MM.1S (cell line): ENCODE results near the gene WFDC11.
"Not testable (repeated sequence)": the region's sequence is repeated elsewhere in the genome, so short reads cannot be mapped to it uniquely, and the experiment has no call there.

ENCODE experiments used
- DNase-seq: peaks from one replicate; pipeline ENCODE4 v3.0.0-alpha.2; 2015
- H2AFZ ChIP-seq: fragments of 300-600 bp; sonication (generic); 2 replicates; pipeline ENCODE4 v1.6.0; 2016; ENCODE audit warnings: antibody characterized with exemption, low read length
- H3F3A ChIP-seq: fragments of 300-600 bp; sonication (generic); 2 replicates; pipeline ENCODE4 v1.6.1; 2016; ENCODE audit warnings: mild to moderate bottlenecking, antibody characterized with exemption, low read length, moderate library complexity, mixed read lengths; ENCODE audit not compliant: insufficient read depth
- H3K27ac ChIP-seq: fragments of 300-600 bp; sonication (generic); 2 replicates; pipeline ENCODE4 v1.5.1; 2016; ENCODE audit warnings: mild to moderate bottlenecking, low read length
- H3K27me3 ChIP-seq: fragments of 300-600 bp; sonication (generic); replicated peaks from 2 replicates; pipeline ENCODE4 v1.6.0; 2016; ENCODE audit warnings: low read length; ENCODE audit not compliant: insufficient read depth
- H3K36me3 ChIP-seq: fragments of 300-600 bp; sonication (generic); replicated peaks from 2 replicates; pipeline ENCODE4 v1.6.1; 2016; ENCODE audit warnings: mild to moderate bottlenecking, low read length, mixed read lengths; ENCODE audit not compliant: insufficient read depth
- H3K4me1 ChIP-seq: fragments of 300-600 bp; sonication (generic); 2 replicates; pipeline ENCODE4 v1.6.1; 2016; ENCODE audit warnings: low read length, mixed read lengths
- H3K4me2 ChIP-seq: fragments of 300-600 bp; sonication (generic); 2 replicates; pipeline ENCODE4 v1.6.0; 2016; ENCODE audit warnings: low read depth, low read length
- H3K4me3 ChIP-seq: fragments of 300-600 bp; sonication (generic); 2 replicates; pipeline ENCODE4 v1.5.1; 2016; ENCODE audit warnings: low read length, mixed read lengths
- H3K79me2 ChIP-seq: fragments of 300-600 bp; sonication (generic); 2 replicates; pipeline ENCODE4 v1.6.1; 2016; ENCODE audit warnings: mixed run types, low read length, mixed read lengths
- H3K9ac ChIP-seq: fragments of 300-600 bp; sonication (generic); 2 replicates; pipeline ENCODE4 v1.6.1; 2016; ENCODE audit warnings: low read length, mixed read lengths
- H3K9me2 ChIP-seq: fragments of 300-600 bp; sonication (generic); replicated peaks from 2 replicates; pipeline ENCODE4 v1.6.1; 2016; ENCODE audit warnings: mild to moderate bottlenecking, low read length, mixed read lengths; ENCODE audit not compliant: insufficient read depth
- H3K9me3 ChIP-seq: fragments of 300-600 bp; sonication (generic); replicated peaks from 2 replicates; pipeline ENCODE4 v1.6.1; 2016; ENCODE audit warnings: mild to moderate bottlenecking, low read length, mixed read lengths; ENCODE audit not compliant: insufficient read depth
- H4K20me1 ChIP-seq: fragments of 300-600 bp; sonication (generic); 2 replicates; pipeline ENCODE4 v1.6.1; 2016; ENCODE audit warnings: mild to moderate bottlenecking, low read length, moderate library complexity, mixed read lengths; ENCODE audit not compliant: insufficient read depth
- EZH2 ChIP-seq: fragments of 300-600 bp; sonication (generic); optimal IDR thresholded peaks from 2 replicates; pipeline ENCODE3; 2017; ENCODE audit warnings: low read depth, mild to moderate bottlenecking, antibody characterized with exemption, low read length, mixed read lengths
- EZH2phosphoT487 ChIP-seq: fragments of 300-600 bp; sonication (generic); IDR thresholded peaks from 2 replicates; pipeline ENCODE4 v1.6.1; 2018; ENCODE audit warnings: antibody characterized with exemption, low read length
- TF ChIP-seq, protein P1 (sequence below): fragments of 300-600 bp; sonication (generic); IDR thresholded peaks from 2 replicates; pipeline ENCODE4 v1.5.1; 2016; ENCODE audit warnings: antibody characterized with exemption, low read length, mixed read lengths

The WFDC11 gene

DNA sequence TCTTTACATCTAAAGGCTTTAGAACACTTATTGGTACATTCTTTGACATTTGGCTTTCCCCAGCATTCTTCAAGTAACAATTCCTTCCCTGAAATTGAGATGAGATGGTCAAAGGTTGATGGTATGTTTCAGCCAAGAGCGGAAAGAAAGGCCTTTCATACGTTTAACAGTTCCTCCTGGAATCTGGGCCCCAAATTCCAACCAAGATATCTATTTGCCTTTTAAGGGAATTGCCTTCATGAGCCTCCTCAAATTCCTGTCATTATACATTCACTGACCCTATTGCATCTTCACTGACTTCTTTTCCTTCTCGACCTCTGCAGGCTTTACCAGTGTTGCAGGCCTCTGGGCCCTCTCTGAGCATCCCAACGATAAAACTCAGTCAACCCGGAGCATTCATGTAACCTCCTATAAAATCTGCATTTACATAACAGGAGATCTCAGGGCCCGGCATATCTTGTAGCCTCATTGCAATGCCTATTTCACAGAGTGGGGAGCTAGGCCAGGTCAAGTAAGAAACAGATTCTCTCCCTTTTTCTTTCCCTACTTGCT, 20.7 kb downstream of the WFDC11 start:
- H3K4me1 ChIP-seq = no peaks in the 10 kb centered on the region
- no peak overlapping the region for H3K4me2 ChIP-seq
- H3F3A ChIP-seq = no peaks in the 10 kb centered on the region
- H2AFZ ChIP-seq = no peak overlapping the region
- H3K9ac ChIP-seq = no peak overlapping the region
- DNase-seq = no peak
- TF ChIP-seq EZH2phosphoT487 = no peak
- TF ChIP-seq, protein P1, sequence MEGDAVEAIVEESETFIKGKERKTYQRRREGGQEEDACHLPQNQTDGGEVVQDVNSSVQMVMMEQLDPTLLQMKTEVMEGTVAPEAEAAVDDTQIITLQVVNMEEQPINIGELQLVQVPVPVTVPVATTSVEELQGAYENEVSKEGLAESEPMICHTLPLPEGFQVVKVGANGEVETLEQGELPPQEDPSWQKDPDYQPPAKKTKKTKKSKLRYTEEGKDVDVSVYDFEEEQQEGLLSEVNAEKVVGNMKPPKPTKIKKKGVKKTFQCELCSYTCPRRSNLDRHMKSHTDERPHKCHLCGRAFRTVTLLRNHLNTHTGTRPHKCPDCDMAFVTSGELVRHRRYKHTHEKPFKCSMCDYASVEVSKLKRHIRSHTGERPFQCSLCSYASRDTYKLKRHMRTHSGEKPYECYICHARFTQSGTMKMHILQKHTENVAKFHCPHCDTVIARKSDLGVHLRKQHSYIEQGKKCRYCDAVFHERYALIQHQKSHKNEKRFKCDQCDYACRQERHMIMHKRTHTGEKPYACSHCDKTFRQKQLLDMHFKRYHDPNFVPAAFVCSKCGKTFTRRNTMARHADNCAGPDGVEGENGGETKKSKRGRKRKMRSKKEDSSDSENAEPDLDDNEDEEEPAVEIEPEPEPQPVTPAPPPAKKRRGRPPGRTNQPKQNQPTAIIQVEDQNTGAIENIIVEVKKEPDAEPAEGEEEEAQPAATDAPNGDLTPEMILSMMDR = no peak
- no peak for TF ChIP-seq EZH2
- H4K20me1 ChIP-seq = no peaks in the 10 kb centered on the region
- no peaks in the 10 kb centered on the region for H3K79me2 ChIP-seq
- no peak overlapping the region for H3K4me3 ChIP-seq
- H3K9me3 ChIP-seq = no peaks in the 10 kb centered on the region
- H3K27ac ChIP-seq = no peak overlapping the region
- no peaks in the 10 kb centered on the region for H3K27me3 ChIP-seq
- no peaks in the 10 kb centered on the region for H3K9me2 ChIP-seq
- H3K36me3 ChIP-seq = no peaks in the 10 kb centered on the region

DNA sequence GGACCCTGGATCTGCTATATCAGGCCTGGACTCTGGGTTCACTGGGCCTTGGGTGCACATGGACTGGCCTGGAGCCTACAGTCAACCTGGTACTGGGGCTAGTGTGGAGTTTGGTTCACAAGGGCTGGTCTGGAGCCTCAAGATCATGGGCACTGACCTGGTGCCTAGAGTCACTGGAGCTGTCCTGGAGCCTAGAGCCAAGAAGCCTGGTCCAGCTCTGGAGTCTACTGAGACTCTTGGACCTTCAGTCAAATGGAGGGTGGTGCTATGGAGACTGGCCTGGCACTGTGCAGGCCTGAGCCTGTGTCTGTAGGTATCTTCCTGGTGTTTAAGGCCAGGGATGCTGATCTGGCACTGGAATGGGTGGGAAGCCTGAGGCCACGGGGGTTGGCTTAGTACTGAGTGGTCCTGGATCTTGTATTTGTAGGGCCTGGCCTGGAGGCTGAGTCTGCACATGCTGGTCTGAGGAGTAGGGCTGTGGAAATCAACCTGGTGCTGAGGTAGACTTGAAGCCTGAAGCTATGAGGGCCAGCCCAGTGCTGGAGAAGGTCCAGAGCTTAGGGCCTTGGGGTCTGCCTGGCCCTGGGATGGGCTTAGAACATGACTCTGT, 22.5 kb downstream of the WFDC11 start:
- Histone ChIP-seq H3K79me2 (no peaks in the 10 kb centered on the region), H3K4me1 (no peaks in the 10 kb centered on the region), H3K27ac (no peak overlapping the region), H2AFZ (no peak overlapping the region), H3K4me2 (no peak overlapping the region), H3K27me3 (no peaks in the 10 kb centered on the region), H3K4me3 (no peak overlapping the region), H4K20me1 (no peaks in the 10 kb centered on the region), H3F3A (no peaks in the 10 kb centered on the region), H3K36me3 (no peaks in the 10 kb centered on the region), H3K9ac (no peak overlapping the region), H3K9me2 (no peaks in the 10 kb centered on the region), H3K9me3 (no peaks in the 10 kb centered on the region)
- DNase-seq = no peak
- TF ChIP-seq EZH2phosphoT487 (no peak), EZH2 (no peak)
- TF ChIP-seq, protein P1 = no peak

DNA sequence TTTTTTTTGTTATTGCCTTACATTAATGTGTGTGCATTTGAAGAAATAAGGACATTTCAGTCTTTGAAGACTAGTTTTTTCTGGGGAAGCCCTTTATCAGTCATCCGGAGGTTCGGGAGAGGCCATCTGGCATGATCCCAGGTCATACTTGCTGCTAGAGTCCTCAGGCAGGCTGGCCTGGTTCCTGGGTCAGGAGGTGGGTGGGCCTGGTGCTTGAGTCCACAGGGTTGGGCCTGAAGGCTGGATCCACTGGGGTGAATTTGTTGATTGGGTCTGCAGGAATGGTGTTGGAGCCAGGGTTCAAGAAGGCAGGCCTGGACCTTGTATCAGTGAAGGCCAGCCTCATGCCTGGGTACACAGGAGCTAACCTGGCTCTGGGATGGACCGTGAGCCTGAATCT, 23.2 kb downstream of the WFDC11 start:
- H3K27ac ChIP-seq = no peak overlapping the region
- H3K27me3 ChIP-seq = no peaks in the 10 kb centered on the region
- H3K4me3 ChIP-seq = no peak overlapping the region
- no peaks in the 10 kb centered on the region for H3F3A ChIP-seq
- no peaks in the 10 kb centered on the region for H3K9me3 ChIP-seq
- H3K4me2 ChIP-seq = no peak overlapping the region
- no peak overlapping the region for H3K9ac ChIP-seq
- no peaks in the 10 kb centered on the region for H3K4me1 ChIP-seq
- DNase-seq = no peak
- no peaks in the 10 kb centered on the region for H4K20me1 ChIP-seq
- H3K9me2 ChIP-seq = no peaks in the 10 kb centered on the region
- no peaks in the 10 kb centered on the region for H3K79me2 ChIP-seq
- H2AFZ ChIP-seq = no peak overlapping the region
- TF ChIP-seq EZH2 = no peak
- no peaks in the 10 kb centered on the region for H3K36me3 ChIP-seq

DNA sequence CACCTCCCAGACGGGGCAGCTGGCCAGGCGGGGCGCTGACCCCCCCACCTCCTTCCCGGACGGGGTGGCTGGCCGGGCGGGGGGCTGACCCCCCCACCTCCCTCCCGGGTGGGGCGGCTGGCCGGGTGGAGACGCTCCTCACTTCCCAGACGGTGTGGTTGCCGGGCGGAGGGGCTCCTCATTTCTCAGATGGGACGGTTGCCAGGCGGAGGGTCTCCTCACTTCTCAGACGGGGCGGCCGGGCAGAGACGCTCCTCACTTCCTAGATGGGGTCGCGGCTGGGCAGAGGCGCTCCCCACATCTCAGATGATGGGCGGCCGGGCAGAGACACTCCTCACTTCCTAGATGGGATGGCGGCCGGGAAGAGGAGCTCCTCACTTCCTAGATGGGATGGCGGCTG, 24.2 kb downstream of the WFDC11 start:
- not testable (repeated sequence) for H3K9ac ChIP-seq, H3K27ac ChIP-seq, H3F3A ChIP-seq, H2AFZ ChIP-seq, H3K27me3 ChIP-seq, H3K9me3 ChIP-seq, H3K79me2 ChIP-seq, DNase-seq, H4K20me1 ChIP-seq, H3K36me3 ChIP-seq, H3K4me1 ChIP-seq, H3K4me3 ChIP-seq, H3K4me2 ChIP-seq, H3K9me2 ChIP-seq

DNA sequence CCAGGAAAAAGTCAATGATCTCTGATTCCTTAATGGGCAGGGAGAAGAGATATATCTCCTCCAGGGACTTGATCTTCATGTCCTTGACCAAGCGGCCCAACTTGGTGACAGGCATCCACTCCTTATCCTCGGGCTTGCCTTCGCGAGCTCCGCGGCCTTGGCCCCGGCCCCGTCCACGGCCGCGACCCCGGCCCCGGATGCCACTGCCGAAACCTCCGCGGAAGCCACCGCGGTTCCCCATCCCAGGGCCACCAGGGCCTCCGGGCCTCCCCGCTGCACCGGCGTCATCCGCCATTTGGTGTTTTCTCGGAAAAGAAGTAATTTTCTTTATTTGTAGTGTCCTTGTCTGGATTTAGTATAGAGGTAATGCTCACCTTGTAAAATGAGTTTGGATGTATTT, 29.0 kb downstream of the WFDC11 start:
- not testable (repeated sequence) for H3K27ac ChIP-seq, H3K9ac ChIP-seq, H3K27me3 ChIP-seq, H3K4me3 ChIP-seq, H3K9me2 ChIP-seq, H3F3A ChIP-seq, H3K36me3 ChIP-seq, H3K79me2 ChIP-seq, H3K4me1 ChIP-seq, H4K20me1 ChIP-seq, H3K9me3 ChIP-seq, H3K4me2 ChIP-seq, H2AFZ ChIP-seq, DNase-seq
